HFFc6 (cell line): ENCODE data around the gene NHSL1. TPM values are rescaled to one million over a fixed set of nuclear protein-coding genes. Genes with fewer than 3 reads are reported as not detected.

Experiments used
- DNase-seq: peaks from one replicate; pipeline ENCODE4 v3.0.0-alpha.2; 2018
- H3K27ac Mint-ChIP-seq: 2 replicates; pipeline ENCODE4 v1.8.0; 2020; ENCODE audit warnings: mild to moderate bottlenecking, mixed read lengths
- H3K27me3 Mint-ChIP-seq: 2 replicates; pipeline ENCODE4 v1.8.0; 2021; ENCODE audit warnings: mild to moderate bottlenecking, moderate library complexity, mixed read lengths; ENCODE audit not compliant: insufficient read depth
- H3K36me3 Mint-ChIP-seq: 2 replicates; pipeline ENCODE4 v1.8.0; 2021; ENCODE audit warnings: low read depth, mixed read lengths
- H3K4me1 Mint-ChIP-seq: 2 replicates; pipeline ENCODE4 v1.8.0; 2020; ENCODE audit warnings: low read depth, mixed read lengths
- H3K4me3 Mint-ChIP-seq: 2 replicates; pipeline ENCODE4 v1.8.0; 2020; ENCODE audit warnings: mild to moderate bottlenecking, moderate library complexity, mixed read lengths
- H3K9me3 Mint-ChIP-seq: 2 replicates; pipeline ENCODE4 v1.8.0; 2020; ENCODE audit warnings: mild to moderate bottlenecking, mixed read lengths
- CTCF ChIP-seq: fragments of 200-600 bp; sonication (generic); IDR thresholded peaks from 2 replicates; pipeline ENCODE4 v1.5.0; 2021; ENCODE audit warnings: antibody characterized with exemption, mild to moderate bottlenecking
- total RNA-seq, 6 experiments: library from RNA; stranded (reverse); fragmentation: NEBNext Ultra II Directional; extraction: Animal tissue kit (Norgen Biotek cat#: 25700); gene quantifications; 2 replicates in 1 of 6; 3 replicates in 5 of 6; pipeline ENCODE4 v1.2.3, GENCODE V29; 2021

NHSL1 gene
- total RNA-seq, 6 experiments from 2014 or later = 4.4 to 12.3 (median 10.1) TPM

DNA sequence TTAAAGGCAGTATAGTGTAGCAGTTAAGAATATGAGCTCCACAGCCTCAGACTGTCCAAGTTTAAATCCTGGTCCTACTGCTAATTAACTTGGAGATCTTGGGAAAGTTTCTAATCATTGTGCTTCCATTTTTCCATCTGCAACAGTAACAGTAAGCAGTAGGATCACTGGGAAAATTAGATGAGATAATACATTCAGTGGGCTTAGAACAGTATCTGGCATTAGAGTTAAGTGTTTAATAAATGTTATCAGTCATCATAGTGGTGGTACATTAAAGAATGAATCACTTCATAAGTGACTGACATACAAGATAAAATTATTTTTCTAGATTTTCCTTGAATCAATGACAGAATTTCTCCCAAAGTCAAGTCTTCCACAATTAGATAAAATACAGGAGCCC, 5.0 kb downstream of the NHSL1 start:
- no peaks in the 10 kb centered on the region for H3K36me3 Mint-ChIP-seq
- no peak for TF ChIP-seq CTCF
- no peak overlapping the region for H3K4me3 Mint-ChIP-seq

GRCh38 chr6:138493413-138493812, 5.9 kb downstream of the NHSL1 start:
- DNase-seq = peak; percentile 86
- no peaks in the 10 kb centered on the region for H3K9me3 Mint-ChIP-seq
- peaks cover 16% of the 10 kb centered on the region for H3K4me1 Mint-ChIP-seq
- no peak for TF ChIP-seq CTCF
- H3K4me3 Mint-ChIP-seq = peak overlapping the region; percentile 71
- H3K27me3 Mint-ChIP-seq = no peaks in the 10 kb centered on the region; the same call in none of the 2 replicates
- peak overlapping the region; percentile 81 for H3K27ac Mint-ChIP-seq
- H3K36me3 Mint-ChIP-seq = no peaks in the 10 kb centered on the region

More for the DNA sequence above, 5.0 kb downstream of the NHSL1 start:
- peaks cover 16% of the 10 kb centered on the region for H3K4me1 Mint-ChIP-seq
- H3K9me3 Mint-ChIP-seq = no peaks in the 10 kb centered on the region
- no peaks in the 10 kb centered on the region; the same call in none of the 2 replicates for H3K27me3 Mint-ChIP-seq
- no peak for DNase-seq
- H3K27ac Mint-ChIP-seq = peak overlapping the region; percentile 81; the same call in 1 of the 2 replicates

DNA sequence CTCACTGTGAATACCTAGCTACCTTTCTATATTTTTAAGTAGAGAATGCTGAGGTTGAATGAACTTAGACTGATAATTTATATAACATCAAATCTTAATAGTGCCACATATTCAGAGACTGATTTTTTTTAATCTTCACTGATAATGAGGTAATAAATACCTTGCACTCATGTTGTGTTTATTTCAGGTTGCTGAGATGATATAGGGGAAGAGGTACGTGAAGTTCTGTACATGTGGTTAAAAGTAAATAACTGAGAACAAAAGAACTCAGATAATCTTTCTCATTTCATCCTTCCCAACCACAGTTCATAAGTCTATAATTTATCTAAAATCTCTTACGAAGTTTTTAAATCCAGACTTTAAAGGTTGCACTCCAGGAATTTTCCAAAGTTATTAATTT, 6.4 kb downstream of the NHSL1 start:
- TF ChIP-seq CTCF = no peak
- Mint-ChIP-seq H3K27me3 (no peaks in the 10 kb centered on the region; the same call in 1 of the 2 replicates), H3K27ac (no peak overlapping the region)

DNA sequence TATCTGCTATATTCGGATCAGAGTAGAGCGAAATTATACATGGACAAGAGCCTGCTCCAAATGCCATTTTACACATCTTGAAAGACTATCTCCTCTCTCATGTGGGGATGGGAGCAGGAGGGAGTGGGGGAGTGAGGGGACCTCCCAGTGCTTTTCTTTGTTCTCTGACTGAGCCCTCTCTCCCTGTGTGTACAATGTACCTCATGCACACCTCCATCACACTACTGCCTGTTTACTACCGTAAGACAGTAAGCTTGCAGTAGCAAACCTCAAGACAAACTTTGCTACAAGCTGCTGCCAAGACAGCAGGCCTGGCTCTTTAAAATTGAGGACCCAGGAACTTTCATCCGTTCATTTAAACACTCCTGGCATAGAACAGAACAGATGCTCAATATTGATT, 7.2 kb downstream of the NHSL1 start:
- no peaks in the 10 kb centered on the region for H3K9me3 Mint-ChIP-seq
- H3K27me3 Mint-ChIP-seq = no peaks in the 10 kb centered on the region; the same call in 1 of the 2 replicates
- no peak overlapping the region; the same call in 1 of the 2 replicates for H3K27ac Mint-ChIP-seq
- H3K4me3 Mint-ChIP-seq = no peak overlapping the region
- no peak for TF ChIP-seq CTCF
- no peaks in the 10 kb centered on the region for H3K36me3 Mint-ChIP-seq
- H3K4me1 Mint-ChIP-seq = peaks cover 16% of the 10 kb centered on the region
- DNase-seq = no peak

More for the DNA sequence above, 6.4 kb downstream of the NHSL1 start:
- no peak for DNase-seq
- Mint-ChIP-seq H3K36me3 (no peaks in the 10 kb centered on the region), H3K9me3 (no peaks in the 10 kb centered on the region), H3K4me1 (peaks cover 16% of the 10 kb centered on the region), H3K4me3 (no peak overlapping the region)

GRCh38 chr6:138491017-138491416, 8.3 kb downstream of the NHSL1 start:
- 0 out of 2 replicates have a peak, but pooled peaks cover 4% of the 10 kb centered on the region for H3K36me3 Mint-ChIP-seq
- H3K4me3 Mint-ChIP-seq = no peak overlapping the region
- DNase-seq = no peak
- no peaks in the 10 kb centered on the region; the same call in 1 of the 2 replicates for H3K27me3 Mint-ChIP-seq
- peaks cover 22% of the 10 kb centered on the region for H3K4me1 Mint-ChIP-seq
- TF ChIP-seq CTCF = no peak
- H3K27ac Mint-ChIP-seq = no peak overlapping the region
- no peaks in the 10 kb centered on the region for H3K9me3 Mint-ChIP-seq
